ENCODE results near the gene OXSM. TPM values are rescaled to one million over a fixed set of nuclear protein-coding genes. Genes with fewer than 3 reads are reported as not detected.

Gene OXSM
- polyA plus RNA-seq, 3 donors from 2014 or later: 6.2 to 12.6 (median 10.3) TPM

DNA sequence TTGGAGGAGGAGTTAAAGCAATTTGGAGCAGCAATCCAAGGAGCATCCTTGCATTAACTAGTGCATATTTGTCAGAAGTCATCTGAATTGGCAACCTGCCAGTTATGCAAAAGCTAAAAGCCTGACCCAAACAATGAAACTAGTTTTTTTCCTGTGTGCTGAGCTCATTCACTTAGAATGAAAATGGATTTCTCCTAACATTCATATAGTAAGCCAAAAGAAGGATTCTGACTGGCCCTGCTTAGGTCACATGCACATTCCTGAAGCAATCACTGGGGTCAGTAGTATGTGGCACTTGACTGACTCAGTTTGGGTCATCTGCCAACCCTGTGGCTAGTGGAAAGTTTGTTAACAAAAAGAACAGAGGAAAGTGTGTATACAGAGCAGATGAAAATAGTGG, 30.5 kb downstream of the OXSM start:
- peaks cover 0 to 3% (median 0%) of the 10 kb centered on the region in 3 donors for H3K27me3 Mint-ChIP-seq (ENCODE audit: low read depth in 3 of 3)
- H3K36me3 Mint-ChIP-seq: no peaks in the 10 kb centered on the region
- H3K4me3 Mint-ChIP-seq: no peak overlapping the region
- H3K9me3 Mint-ChIP-seq: no peaks in the 10 kb centered on the region
- DNase-seq: no peak
- no peak overlapping the region for H3K27ac Mint-ChIP-seq
- no peaks in the 10 kb centered on the region for H3K4me1 Mint-ChIP-seq

DNA sequence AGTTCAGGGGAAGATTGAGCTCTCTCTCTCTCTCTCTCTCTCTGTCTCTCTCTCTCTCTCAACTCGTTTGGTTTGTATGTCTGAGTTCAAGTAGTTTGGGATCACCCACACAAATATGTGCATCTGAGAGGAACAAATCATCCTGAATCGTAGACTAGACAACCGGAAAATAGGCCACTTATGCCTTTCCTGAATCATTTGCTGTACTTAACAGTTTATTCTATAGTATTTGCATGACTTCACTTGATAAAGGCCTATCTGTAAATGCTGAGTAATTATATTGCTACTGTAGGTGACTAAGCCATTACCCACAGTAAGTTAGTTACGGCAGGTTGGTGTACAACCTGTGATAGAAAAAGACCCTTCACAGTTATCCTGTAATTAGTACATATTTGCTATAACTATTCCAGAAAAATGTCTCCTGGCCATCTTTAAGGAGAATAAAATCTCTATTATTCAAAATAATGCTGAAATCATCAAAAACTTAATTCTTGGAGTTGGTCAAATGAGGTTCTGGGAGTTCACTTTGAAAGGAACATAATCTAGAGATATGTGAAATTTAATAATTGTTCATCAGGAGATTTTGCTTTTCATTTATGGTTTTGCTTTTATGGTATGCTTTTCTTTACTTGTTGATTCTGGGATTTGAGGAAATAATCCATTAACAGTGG, 31.1 kb downstream of the OXSM start:
- DNase-seq: no peak
- H3K27ac Mint-ChIP-seq: no peak overlapping the region
- no peaks in the 10 kb centered on the region for H3K36me3 Mint-ChIP-seq
- H3K27me3 Mint-ChIP-seq (ENCODE audit: low read depth in 3 of 3): peaks cover 0 to 3% (median 0%) of the 10 kb centered on the region in 3 donors
- no peaks in the 10 kb centered on the region for H3K9me3 Mint-ChIP-seq
- peaks cover under 1 to 3% of the 10 kb centered on the region in 2 donors for H3K4me1 Mint-ChIP-seq
- H3K4me3 Mint-ChIP-seq: no peak overlapping the region

DNA sequence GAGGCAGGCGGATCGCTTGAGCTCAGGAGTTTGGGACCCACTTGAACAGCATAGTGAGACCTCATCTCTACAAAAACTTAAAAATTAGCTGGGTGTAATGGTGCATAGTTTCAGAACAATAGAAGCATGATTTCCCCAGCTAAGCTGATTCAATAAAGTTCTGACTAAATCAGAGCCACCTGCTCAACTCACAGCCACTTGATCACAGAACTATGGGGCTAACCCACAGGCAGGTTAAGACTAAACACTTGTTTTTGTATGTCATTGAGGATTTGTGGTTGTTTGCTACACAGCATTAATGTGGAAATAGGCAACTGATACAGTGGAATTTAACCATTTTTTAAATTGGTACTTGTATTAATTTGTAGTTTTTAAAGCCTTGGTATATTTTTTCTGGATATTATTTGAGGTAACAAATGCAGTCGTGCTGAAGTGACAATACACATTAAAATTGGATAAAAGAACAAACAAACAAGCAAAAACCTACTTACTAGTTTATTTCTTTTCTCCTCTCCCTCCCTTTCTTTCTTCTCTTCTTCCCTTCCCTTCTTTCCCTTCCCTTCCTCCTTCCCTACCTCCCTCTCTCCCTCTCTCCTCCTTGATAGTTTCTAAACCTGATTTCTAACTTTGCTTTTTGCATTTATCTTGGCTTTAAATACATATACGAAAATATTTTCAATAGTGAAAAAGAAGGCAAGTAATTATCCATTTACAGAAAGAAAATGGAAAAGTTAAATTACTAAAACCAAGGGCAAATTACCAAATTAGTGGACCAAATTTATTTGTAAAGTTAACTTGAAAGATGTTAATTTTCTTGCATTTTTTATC, 32.1 kb downstream of the OXSM start:
- peaks cover 8% of the 10 kb centered on the region in 2 donors for H3K4me1 Mint-ChIP-seq
- no peak overlapping the region for H3K4me3 Mint-ChIP-seq
- no peak overlapping the region for H3K27ac Mint-ChIP-seq
- H3K27me3 Mint-ChIP-seq (ENCODE audit: low read depth in 3 of 3): peaks cover 0 to 3% (median 0%) of the 10 kb centered on the region in 3 donors
- no peaks in the 10 kb centered on the region for H3K36me3 Mint-ChIP-seq
- DNase-seq: no peak
- H3K9me3 Mint-ChIP-seq: no peaks in the 10 kb centered on the region

DNA sequence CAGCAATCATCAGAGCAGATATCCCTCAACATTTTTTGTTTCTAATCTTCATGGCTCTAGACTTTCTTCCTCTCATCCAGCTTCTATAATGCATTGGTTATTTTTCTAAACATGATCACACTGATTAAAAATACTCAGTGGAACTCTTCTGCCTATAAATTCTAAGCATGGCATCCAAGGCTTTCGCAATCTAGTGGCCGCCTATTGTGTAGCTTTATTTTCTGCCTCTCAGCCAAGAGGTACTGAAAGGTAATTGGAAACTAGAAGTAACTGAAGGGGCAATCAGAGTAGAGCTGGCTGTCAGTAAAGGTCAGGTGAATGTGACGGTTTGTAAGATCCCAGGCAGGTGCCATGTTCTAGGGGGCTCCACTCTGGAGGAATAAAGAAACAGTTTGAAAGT, 33.4 kb downstream of the OXSM start:
- H3K9me3 Mint-ChIP-seq: no peaks in the 10 kb centered on the region
- no peak overlapping the region for H3K4me3 Mint-ChIP-seq
- H3K27me3 Mint-ChIP-seq (ENCODE audit: low read depth in 3 of 3): peaks cover 0 to 4% (median 0%) of the 10 kb centered on the region in 3 donors
- DNase-seq: no peak
- H3K27ac Mint-ChIP-seq: no peak overlapping the region
- H3K36me3 Mint-ChIP-seq: no peaks in the 10 kb centered on the region
- peaks cover 8% of the 10 kb centered on the region in 2 donors for H3K4me1 Mint-ChIP-seq

DNA sequence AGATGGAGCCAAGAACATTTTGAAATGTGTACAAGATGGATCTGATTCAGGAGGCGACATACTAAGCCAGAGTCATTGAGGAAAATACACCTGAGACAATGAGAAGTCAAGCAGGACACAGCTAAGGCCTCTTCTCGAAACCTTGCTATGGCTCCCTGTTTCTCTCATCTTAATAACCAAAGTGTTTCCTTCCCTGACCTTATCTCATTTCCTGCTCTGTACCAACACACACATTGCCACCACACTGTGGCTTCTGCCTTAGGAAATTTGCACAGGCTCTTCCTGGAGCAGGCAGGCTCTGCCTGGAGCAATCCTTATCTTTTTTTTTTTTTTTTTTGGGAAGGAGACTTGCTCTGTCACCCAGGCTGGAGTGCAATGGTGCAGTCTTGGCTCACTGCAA, 36.6 kb downstream of the OXSM start:
- Mint-ChIP-seq H3K27ac (no peak overlapping the region), H3K9me3 (no peaks in the 10 kb centered on the region), H3K27me3 (ENCODE audit: low read depth in 3 of 3) (peaks cover 0 to 6% (median 4%) of the 10 kb centered on the region in 3 donors), H3K4me1 (peaks cover 8% of the 10 kb centered on the region in 2 donors), H3K36me3 (no peaks in the 10 kb centered on the region), H3K4me3 (no peak overlapping the region)
- no peak for DNase-seq

DNA sequence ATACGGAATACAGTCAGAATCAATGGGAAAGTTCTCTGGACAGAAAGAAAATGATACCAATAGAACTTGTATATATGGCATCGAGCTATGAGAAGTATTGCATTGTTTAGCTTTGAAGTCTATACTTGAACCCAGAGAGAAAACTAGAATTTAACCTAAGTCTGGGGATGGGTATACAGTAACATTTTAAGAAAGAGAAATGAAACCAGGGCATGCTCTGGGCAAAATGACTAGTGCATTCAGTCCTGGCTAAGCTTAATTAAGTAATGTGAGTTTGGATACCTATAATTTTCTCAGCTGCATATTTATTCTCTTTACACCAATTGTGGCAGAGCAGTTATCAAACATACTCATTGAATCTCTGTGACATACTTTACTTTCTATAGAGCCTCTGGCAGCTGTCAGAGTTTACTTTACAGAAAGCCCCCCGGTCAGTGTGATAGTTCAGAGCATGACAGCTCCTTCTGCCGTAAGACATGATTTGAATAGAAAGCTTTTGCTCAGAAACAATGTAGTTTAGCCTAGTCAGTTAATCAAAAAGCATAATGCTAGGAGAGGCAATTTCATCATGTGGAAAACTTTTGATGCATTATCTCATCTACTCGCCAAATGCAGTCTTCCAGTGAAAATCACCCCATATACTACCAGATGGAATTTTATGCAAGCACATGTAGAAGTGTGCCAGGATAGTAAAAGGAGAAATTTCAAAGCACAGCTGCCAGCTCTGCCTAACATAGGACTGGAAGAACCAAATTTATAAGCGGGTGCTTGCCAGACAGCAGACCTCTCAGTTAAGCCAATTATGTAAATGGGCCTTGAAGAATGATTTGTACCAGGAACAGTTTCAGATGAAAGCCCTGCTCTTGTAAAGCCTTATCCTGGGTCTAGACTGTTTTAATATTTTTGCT, 40.7 kb downstream of the OXSM start:
- H3K27ac Mint-ChIP-seq: no peak overlapping the region
- no peak for DNase-seq

DNA sequence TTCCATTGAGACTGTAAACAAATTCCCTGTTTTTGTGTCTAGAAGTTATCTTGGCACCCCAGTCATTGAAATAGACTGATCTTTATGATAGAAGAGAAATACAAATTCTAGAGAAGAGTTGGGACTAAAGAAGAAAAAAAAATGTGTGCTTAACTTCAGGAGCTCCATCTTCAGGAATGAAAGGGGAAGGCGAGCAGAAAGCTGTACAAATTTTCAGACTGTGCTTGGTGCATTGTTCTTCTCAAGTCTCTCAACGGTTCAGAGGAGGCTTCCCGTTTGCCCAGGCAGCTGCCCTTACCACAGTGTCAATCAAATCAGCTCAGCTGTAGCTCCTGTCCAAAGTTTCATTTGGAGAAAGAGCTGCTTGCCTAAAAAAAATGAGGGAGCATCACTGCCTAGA, 41.7 kb downstream of the OXSM start:
- no peak for DNase-seq
- Mint-ChIP-seq H3K4me1 (peaks cover 0 to 1% of the 10 kb centered on the region in 2 donors), H3K9me3 (no peaks in the 10 kb centered on the region), H3K27me3 (ENCODE audit: low read depth in 3 of 3) (peaks cover 2 to 11% (median 5%) of the 10 kb centered on the region in 3 donors), H3K4me3 (no peak overlapping the region), H3K27ac (no peak overlapping the region), H3K36me3 (no peaks in the 10 kb centered on the region)

More for the DNA sequence above, 40.7 kb downstream of the OXSM start:
- Mint-ChIP-seq H3K4me1 (peaks cover 8% of the 10 kb centered on the region in 2 donors), H3K27me3 (ENCODE audit: low read depth in 3 of 3) (peaks cover 2 to 8% (median 5%) of the 10 kb centered on the region in 3 donors), H3K36me3 (no peaks in the 10 kb centered on the region), H3K4me3 (no peak overlapping the region), H3K9me3 (no peaks in the 10 kb centered on the region)

DNA sequence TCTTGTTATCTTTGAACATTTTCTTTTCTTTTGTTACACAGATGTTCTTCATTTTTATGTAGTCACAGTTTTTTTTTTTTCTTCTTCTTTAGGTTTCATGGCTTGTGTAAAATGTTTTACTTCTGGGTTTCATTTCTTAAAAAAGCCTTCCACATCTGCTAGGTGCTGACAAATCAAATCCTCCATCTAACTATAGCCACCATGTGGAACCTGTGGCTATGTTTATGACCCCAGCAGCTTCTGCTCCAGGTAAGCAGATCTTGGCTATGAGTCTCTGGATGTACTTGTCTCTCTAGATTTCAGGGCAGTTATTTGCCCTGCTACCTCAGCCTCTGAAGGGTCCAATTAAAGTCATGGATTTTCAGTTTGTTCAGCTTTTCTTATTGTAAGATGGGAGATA, 44.5 kb downstream of the OXSM start:
- H3K36me3 Mint-ChIP-seq: no peaks in the 10 kb centered on the region
- peaks cover 2 to 14% (median 4%) of the 10 kb centered on the region in 3 donors for H3K27me3 Mint-ChIP-seq (ENCODE audit: low read depth in 3 of 3)
- H3K9me3 Mint-ChIP-seq: no peaks in the 10 kb centered on the region
- no peak for DNase-seq
- H3K4me3 Mint-ChIP-seq: no peak overlapping the region
- H3K4me1 Mint-ChIP-seq: no peaks in the 10 kb centered on the region
- H3K27ac Mint-ChIP-seq: no peak overlapping the region

DNA sequence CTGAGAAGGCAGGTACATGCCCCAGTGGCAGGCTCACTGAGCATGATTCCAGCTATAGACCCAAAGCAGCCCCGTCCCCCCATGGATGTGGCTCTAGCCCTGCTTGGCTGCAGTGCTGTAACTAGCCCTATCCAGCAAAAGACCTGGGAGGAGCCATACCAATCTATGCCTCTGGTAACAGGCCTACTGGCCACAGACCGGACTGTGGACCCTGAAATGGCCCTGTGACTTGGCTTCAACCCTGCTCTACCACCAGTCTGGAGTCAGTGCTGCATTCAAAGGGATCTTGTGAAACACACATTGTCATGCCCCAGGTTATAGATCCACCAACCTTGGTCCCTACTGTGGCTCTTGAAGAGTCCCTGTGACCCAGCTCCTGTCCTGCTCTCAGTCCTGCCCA, 46.7 kb downstream of the OXSM start:
- Mint-ChIP-seq H3K4me1 (no peaks in the 10 kb centered on the region), H3K9me3 (no peaks in the 10 kb centered on the region), H3K36me3 (no peaks in the 10 kb centered on the region), H3K27ac (no peak overlapping the region), H3K4me3 (no peak overlapping the region), H3K27me3 (ENCODE audit: low read depth in 3 of 3) (peaks cover 2 to 11% (median 3%) of the 10 kb centered on the region in 3 donors)
- DNase-seq: no peak

DNA sequence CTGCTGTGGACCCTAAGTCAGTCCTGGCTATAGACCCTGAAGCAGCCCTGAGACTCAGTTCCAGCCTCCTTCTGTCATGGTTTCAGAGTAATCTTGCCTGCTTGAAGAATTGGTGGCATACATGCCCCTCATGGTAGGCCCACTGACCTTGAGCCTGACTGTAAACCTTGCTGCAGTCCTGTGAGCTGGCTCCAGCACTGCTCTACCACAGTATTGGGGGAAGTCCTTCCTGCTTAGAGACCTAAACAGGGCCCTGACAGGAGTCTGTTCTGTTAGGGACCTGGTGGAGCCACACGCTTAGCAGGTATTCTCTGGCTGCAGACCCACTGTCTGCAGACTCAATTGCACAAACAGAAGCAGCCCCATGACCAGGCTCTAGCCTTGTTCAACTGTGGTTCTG, 47.1 kb downstream of the OXSM start:
- DNase-seq: no peak
- Mint-ChIP-seq H3K36me3 (no peaks in the 10 kb centered on the region), H3K9me3 (no peaks in the 10 kb centered on the region), H3K27me3 (ENCODE audit: low read depth in 3 of 3) (peaks cover 2 to 11% (median 3%) of the 10 kb centered on the region in 3 donors), H3K4me1 (no peaks in the 10 kb centered on the region), H3K4me3 (no peak overlapping the region), H3K27ac (no peak overlapping the region)

DNA sequence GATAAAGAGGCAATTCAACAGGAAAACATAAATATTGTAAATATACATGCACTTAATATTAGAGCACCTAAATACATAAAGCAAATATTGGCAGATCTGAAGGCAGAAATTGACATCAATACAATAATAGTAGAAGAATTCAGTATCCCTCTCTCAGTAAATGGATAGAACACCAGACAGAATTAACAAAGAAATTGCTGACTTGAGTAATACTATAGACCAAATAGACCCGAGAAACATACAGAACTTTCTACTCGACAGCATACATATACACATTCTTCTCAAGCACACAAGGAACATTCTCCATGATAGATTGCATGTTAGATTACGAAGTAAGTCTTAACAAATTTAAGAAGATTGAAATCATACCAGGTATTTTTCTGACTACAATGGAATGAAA, 50.2 kb downstream of the OXSM start:
- no peak for DNase-seq
- Mint-ChIP-seq H3K9me3 (no peaks in the 10 kb centered on the region), H3K27me3 (ENCODE audit: low read depth in 3 of 3) (peaks cover 2 to 6% (median 2%) of the 10 kb centered on the region in 3 donors), H3K4me1 (no peaks in the 10 kb centered on the region), H3K27ac (no peak overlapping the region), H3K4me3 (no peak overlapping the region), H3K36me3 (no peaks in the 10 kb centered on the region)

DNA sequence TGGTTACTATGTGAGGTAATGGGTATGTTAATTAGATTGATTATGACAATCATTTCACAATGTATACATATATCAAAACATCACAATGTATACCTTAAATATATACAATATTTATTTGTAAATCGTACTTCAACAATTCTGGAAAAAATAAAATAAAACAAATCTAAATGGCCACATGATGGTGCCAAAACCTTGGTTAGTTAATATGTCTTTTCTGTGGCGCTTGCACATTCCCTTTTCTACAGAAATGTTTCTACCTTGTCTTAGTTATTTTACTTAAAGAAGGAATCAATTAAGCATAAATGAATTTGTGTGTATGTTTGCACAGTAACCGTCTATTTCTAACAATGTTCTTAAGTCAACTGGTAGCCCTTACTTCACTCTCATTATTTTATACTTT, 53.4 kb downstream of the OXSM start:
- Mint-ChIP-seq H3K27me3 (ENCODE audit: low read depth in 3 of 3) (peaks cover 0 to 2% (median 0%) of the 10 kb centered on the region in 3 donors), H3K36me3 (no peaks in the 10 kb centered on the region), H3K9me3 (no peaks in the 10 kb centered on the region), H3K27ac (no peak overlapping the region), H3K4me1 (no peaks in the 10 kb centered on the region), H3K4me3 (no peak overlapping the region)
- DNase-seq: no peak
